Measurements from ENCODE around the gene ZNF561.

Gene ZNF561

DNA sequence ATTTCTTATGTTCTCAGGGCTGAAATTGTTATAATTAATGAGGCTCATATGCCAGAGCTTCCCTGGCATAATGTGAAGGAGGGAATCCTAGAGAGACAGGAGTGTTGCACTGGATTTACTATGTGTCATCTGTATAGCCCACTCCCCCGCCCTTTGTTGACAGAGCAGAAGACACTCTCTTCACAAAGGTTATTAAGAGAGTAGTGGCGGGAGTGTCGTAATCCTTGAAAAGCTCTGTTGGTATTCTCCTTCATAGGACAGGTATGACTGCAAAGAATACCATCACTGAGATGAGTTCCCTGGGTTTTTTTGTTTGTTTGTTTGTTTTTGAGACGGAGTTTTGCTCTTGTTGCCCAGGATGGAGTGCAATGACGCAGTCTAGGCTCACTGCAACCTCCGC lies 50.8 kb downstream of the ZNF561 start:
- no peak for DNase-seq

DNA sequence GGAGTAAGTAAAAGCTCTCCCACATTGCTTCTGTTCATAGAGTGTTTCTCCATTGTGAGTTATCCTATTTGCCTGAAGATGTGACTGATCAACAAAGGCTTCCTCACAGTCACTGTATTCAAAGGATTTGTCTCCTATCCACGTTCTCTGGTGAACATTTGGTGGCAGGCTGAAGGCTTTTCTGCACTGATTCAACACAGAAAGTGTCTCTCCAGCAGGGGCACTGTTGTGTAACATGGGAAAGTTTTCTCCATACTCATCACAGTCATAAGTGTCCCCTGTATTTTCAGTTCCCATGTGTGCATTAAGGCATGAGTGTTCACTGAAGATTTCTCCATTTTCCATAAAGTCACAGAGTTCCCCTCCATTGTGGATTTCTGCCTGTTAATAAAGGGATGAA lies 54.3 kb downstream of the ZNF561 start:
- no peak for DNase-seq

DNA sequence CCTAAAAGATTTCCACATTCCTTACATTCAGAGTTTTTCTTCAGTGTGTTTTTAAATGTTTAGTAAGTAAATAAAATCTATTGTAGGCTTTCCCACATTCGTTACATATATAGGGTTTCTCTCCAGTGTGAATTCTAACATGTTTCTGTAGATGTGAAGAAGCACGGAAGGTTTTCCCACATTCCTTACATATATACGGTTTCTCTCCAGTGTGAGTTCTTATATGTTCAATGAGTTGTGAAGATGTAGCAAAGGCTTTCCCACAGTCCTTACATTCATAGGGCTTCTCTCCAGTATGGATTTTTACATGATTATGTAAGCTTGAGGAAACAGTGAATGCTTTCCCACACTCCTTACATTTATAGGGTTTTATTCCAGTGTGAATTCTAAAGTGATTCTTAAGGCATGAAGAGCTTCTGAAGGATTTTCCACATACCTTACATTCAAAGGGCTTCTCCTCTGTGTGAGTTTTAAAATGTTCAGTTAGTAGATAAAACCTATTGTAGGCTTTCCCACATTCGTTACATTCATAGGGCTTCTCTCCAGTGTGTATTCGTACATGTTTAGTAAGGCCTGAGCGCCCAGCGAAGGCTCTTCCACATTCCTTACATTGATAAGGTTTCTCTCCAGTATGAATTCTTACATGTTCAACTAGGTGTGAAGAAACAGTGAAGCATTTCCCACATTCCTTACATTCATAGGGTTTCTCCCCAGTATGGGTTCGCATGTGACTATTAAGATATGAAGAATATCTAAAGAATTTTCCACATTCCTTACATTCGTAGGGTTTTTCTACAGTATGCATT lies 54.9 kb downstream of the ZNF561 start:
- peak in 1 of 3 experiments; percentile 41 for DNase-seq

Data from NCI-H1417 (cell line).